ENCODE results near the gene COL4A1. TPM values are rescaled to one million over a fixed set of nuclear protein-coding genes. Genes with fewer than 3 reads are reported as not detected.

Gene COL4A1
- total and polyA plus RNA-seq, 4 donors: 73.3 to 910 (median 472) TPM

DNA sequence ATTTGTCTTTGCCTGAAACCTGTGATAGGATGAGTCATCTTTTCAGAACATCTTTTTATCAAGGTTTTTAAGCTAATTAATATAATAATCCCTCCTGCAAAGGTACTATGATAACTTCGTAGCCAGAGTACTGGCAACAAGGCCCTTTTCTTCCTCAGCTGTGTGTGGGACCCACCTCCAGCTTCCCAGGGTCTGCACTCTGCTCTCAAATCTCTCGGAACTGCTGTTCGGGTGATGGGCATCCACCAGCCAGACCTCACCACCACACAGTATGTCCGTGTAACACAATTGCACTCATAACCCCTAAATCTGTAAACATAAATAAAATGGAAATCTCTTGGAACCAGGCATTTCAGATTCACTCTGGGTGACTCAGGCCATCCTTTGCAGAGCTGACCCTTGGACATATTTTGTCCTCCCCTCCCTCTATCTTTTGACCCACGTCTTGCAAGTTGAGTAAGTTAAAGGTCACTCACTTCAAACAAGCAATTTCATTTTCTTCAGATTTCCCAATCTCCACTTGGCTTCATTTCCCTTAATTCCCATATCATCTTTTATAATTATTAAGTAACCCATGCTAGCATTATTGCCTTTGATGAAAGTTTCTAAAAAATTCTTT is 29.5 kb downstream of the COL4A1 start:
- Histone ChIP-seq H3K9me3 (ENCODE audit: control insufficient read depth, low read length) (no peaks in the 10 kb centered on the region), H3K4me1 (ENCODE audit: control insufficient read depth in 1 of 2, insufficient read depth in 2 of 2, low read length in 2 of 2) (peaks cover 2% of the 10 kb centered on the region in 2 donors), H3K27ac (ENCODE audit: low read depth in 1 of 2, low read length in 2 of 2) (peak overlapping the region in 1 of 2 donors; percentile 0), H3K4me3 (ENCODE audit: low read length in 2 of 2) (no peak overlapping the region), H3K36me3 (ENCODE audit: control insufficient read depth in 1 of 2, insufficient read depth in 2 of 2, low read length in 1 of 2) (peaks cover 0 to 8% of the 10 kb centered on the region in 2 donors), H3K27me3 (ENCODE audit: control insufficient read depth in 1 of 2, insufficient read depth in 2 of 2, low read length in 1 of 2) (no peaks in the 10 kb centered on the region)
- ATAC-seq (ENCODE audit: low FRiP score) (no peak), DNase-seq (no peak)
- WGBS, 2 donors: 50 to 51% methylated on average over 5 of the region's 5 CpGs
- intact Hi-C loops (cut with DNase I): no loop called here

DNA sequence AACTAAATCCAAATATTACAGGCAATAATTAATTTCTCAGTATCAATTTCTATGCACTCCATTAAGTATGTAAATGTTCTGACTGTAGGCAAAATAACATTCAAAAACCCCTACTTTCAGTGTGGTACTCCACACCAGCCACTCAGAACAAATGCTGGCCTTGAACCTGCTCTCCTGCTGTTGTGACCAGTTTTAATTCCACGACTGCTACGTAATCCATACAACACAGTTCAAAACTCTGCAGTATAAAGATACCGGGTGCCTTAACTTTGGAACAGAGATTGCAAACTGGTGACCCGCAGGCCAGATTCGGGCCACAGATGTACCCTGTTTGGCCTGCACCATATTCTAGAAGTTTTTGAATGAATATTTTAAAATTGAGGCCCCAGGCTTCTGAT is 30.4 kb downstream of the COL4A1 start:
- no peak for ATAC-seq (ENCODE audit: low FRiP score)

DNA sequence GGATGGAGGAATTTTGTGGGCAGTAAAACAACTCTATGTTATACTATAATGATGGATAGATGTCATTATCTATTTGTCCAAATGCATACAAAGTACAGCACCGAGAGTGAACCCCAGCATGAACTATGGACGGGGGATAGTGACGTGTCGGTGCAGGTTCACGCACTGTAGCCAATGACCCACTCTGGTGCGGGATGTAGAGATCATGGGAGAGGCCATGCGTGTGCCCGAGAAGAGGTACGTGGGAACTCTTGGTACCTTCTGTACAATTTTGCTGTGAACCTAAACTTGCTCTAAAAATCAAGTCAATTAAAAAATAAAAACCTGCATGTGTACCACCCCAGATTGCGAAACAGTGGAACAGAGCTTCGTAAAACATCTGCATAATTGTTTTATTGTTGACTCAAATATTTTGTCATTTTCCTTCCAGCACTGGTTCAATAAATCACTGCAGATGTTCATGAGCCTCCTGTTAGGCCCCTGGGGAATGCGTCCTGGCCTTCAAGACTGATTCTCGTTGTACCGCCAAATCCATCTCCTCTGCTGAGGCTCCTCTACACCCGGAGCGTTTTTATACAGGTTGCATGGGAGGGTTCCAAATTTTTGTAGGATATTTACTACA is 30.9 kb downstream of the COL4A1 start:
- peaks cover 0 to 10% of the 10 kb centered on the region in 2 donors for H3K36me3 ChIP-seq (ENCODE audit: control insufficient read depth in 1 of 2, insufficient read depth in 2 of 2, low read length in 1 of 2)
- intact Hi-C loops (cut with DNase I): no loop called here
- H3K4me3 ChIP-seq (ENCODE audit: low read length in 2 of 2): no peak overlapping the region
- peak overlapping the region in 1 of 2 donors; percentile 29 for H3K27ac ChIP-seq (ENCODE audit: low read depth in 1 of 2, low read length in 2 of 2)
- ATAC-seq (ENCODE audit: low FRiP score): peak; percentile 16
- no peaks in the 10 kb centered on the region for H3K27me3 ChIP-seq (ENCODE audit: control insufficient read depth in 1 of 2, insufficient read depth in 2 of 2, low read length in 1 of 2)
- 42 to 53% methylated on average over 16 of the region's 16 CpGs for WGBS, 2 donors
- DNase-seq: no peak
- H3K9me3 ChIP-seq (ENCODE audit: control insufficient read depth, low read length): no peaks in the 10 kb centered on the region
- H3K4me1 ChIP-seq (ENCODE audit: control insufficient read depth in 1 of 2, insufficient read depth in 2 of 2, low read length in 2 of 2): peaks cover 2% of the 10 kb centered on the region in 2 donors

More for the DNA sequence above, 30.4 kb downstream of the COL4A1 start:
- peak overlapping the region; percentile 29 to 39 for H3K27ac ChIP-seq (ENCODE audit: low read depth in 1 of 2, low read length in 2 of 2)
- WGBS, 2 donors: 19 to 47% methylated on average over 5 of the region's 5 CpGs
- no peaks in the 10 kb centered on the region for H3K9me3 ChIP-seq (ENCODE audit: control insufficient read depth, low read length)
- no peaks in the 10 kb centered on the region for H3K27me3 ChIP-seq (ENCODE audit: control insufficient read depth in 1 of 2, insufficient read depth in 2 of 2, low read length in 1 of 2)
- no peak for DNase-seq
- H3K36me3 ChIP-seq (ENCODE audit: control insufficient read depth in 1 of 2, insufficient read depth in 2 of 2, low read length in 1 of 2): peaks cover 0 to 10% of the 10 kb centered on the region in 2 donors
- H3K4me3 ChIP-seq (ENCODE audit: low read length in 2 of 2): no peak overlapping the region
- intact Hi-C loops (cut with DNase I): no loop called here
- peaks cover 2% of the 10 kb centered on the region in 2 donors for H3K4me1 ChIP-seq (ENCODE audit: control insufficient read depth in 1 of 2, insufficient read depth in 2 of 2, low read length in 2 of 2)

DNA sequence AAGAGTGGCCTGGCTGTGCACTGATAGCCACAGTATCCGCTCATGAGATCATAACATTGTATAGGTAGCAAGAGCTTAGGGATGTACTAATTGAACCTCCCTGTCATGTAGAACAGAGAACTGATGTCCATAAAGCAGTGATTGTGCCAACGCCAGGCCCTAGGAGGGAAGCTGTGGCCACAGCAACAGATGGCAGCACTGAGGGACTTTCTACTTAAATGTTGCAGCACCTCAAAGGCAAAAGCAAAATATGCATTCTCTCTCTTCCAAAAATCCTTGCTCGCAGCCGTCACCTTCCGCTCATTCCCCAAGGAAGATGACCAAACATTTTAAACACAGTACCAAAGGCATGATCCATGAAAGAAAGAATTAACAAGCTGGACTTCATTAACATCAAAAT is 32.3 kb downstream of the COL4A1 start:
- WGBS, 2 donors: 4 to 9% methylated on average over 5 of the region's 5 CpGs
- no peak for DNase-seq

DNA sequence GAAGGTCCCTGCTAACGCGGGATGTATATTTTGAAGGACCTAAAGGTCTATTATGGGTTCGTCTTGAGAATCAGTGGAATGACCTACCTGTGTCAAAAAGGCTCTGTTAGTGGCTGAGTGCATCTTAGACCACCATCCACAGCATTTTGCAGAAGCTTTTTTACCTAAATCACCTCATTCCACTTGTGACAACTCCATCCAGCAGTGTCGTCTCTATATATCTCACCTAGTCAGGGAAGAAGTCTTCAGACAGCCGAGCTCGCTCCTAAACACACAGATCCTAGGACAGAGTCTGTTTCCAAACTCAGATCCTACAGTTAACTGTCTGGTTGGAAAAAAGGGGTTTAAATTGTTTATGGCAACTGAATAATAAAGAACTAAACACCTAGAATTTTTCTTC is 33.7 kb downstream of the COL4A1 start:
- Histone ChIP-seq H3K4me1 (ENCODE audit: control insufficient read depth in 1 of 2, insufficient read depth in 2 of 2, low read length in 2 of 2) (peaks cover 0 to 4% of the 10 kb centered on the region in 2 donors), H3K9me3 (ENCODE audit: control insufficient read depth, low read length) (no peaks in the 10 kb centered on the region), H3K27ac (ENCODE audit: low read depth in 1 of 2, low read length in 2 of 2) (peak overlapping the region in 1 of 2 donors; percentile 32), H3K36me3 (ENCODE audit: control insufficient read depth in 1 of 2, insufficient read depth in 2 of 2, low read length in 1 of 2) (peaks cover 0 to 7% of the 10 kb centered on the region in 2 donors), H3K27me3 (ENCODE audit: control insufficient read depth in 1 of 2, insufficient read depth in 2 of 2, low read length in 1 of 2) (no peaks in the 10 kb centered on the region), H3K4me3 (ENCODE audit: low read length in 2 of 2) (no peak overlapping the region)
- intact Hi-C loops (cut with DNase I): no loop called here
- 80 to 86% methylated on average over 6 of the region's 6 CpGs for WGBS, 2 donors
- DNase-seq (no peak), ATAC-seq (ENCODE audit: low FRiP score) (no peak)

More for the DNA sequence above, 32.3 kb downstream of the COL4A1 start:
- intact Hi-C loops (cut with DNase I): no loop called here
- Histone ChIP-seq H3K9me3 (ENCODE audit: control insufficient read depth, low read length) (no peaks in the 10 kb centered on the region), H3K4me1 (ENCODE audit: control insufficient read depth in 1 of 2, insufficient read depth in 2 of 2, low read length in 2 of 2) (peaks cover 0 to under 1% of the 10 kb centered on the region in 2 donors), H3K36me3 (ENCODE audit: control insufficient read depth in 1 of 2, insufficient read depth in 2 of 2, low read length in 1 of 2) (peaks cover 0 to 10% of the 10 kb centered on the region in 2 donors), H3K4me3 (ENCODE audit: low read length in 2 of 2) (no peak overlapping the region), H3K27ac (ENCODE audit: low read depth in 1 of 2, low read length in 2 of 2) (peak overlapping the region; percentile 5 to 6), H3K27me3 (ENCODE audit: control insufficient read depth in 1 of 2, insufficient read depth in 2 of 2, low read length in 1 of 2) (no peaks in the 10 kb centered on the region)
- ATAC-seq (ENCODE audit: low FRiP score): no peak

DNA sequence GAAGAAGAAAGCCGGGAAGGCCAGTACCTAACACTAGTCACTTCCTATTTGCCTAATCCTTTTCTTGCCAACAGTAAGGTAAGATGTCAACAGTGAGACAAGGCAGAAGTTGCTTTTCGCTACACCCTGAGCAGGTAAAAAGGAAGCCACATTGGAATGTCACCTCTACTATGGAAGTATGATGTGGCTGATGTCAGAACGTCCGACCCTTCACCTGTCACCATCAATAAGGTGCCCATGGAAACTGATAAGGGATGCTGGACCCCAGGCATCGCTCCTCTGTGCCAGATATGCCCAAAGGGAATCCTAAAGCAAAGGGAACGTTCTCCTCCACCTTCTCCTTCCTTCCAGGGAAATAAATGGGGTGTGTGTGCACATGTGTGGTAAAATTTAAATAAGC is 34.3 kb downstream of the COL4A1 start:
- intact Hi-C loops (cut with DNase I): no loop called here
- no peaks in the 10 kb centered on the region for H3K27me3 ChIP-seq (ENCODE audit: control insufficient read depth in 1 of 2, insufficient read depth in 2 of 2, low read length in 1 of 2)
- no peak overlapping the region for H3K4me3 ChIP-seq (ENCODE audit: low read length in 2 of 2)
- peaks cover 0 to 7% of the 10 kb centered on the region in 2 donors for H3K36me3 ChIP-seq (ENCODE audit: control insufficient read depth in 1 of 2, insufficient read depth in 2 of 2, low read length in 1 of 2)
- DNase-seq: no peak
- no peak for ATAC-seq (ENCODE audit: low FRiP score)
- WGBS, 2 donors: 82% methylated on average over 6 of the region's 6 CpGs
- no peak overlapping the region for H3K27ac ChIP-seq (ENCODE audit: low read depth in 1 of 2, low read length in 2 of 2)
- H3K4me1 ChIP-seq (ENCODE audit: control insufficient read depth in 1 of 2, insufficient read depth in 2 of 2, low read length in 2 of 2): peaks cover 0 to 4% of the 10 kb centered on the region in 2 donors
- H3K9me3 ChIP-seq (ENCODE audit: control insufficient read depth, low read length): no peaks in the 10 kb centered on the region

DNA sequence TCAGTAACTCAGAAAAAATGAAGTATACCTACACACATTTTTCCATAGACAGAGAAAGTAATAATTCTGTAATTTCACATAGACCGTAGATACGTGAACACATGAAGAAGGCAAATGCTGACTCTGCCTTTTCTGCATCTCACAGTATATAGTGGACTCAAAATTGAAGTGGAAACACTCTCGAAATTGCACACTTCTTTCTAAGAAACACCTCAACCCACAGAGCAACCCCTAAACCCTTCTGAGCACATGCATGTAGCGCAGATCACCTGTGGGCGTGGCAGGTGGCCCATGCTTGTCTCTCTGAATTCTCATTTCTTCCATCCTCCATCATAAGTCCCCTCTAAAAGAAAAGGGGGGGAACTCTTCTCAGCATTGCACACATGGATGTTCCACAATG is 34.7 kb downstream of the COL4A1 start:
- Histone ChIP-seq H3K4me3 (ENCODE audit: low read length in 2 of 2) (no peak overlapping the region), H3K36me3 (ENCODE audit: control insufficient read depth in 1 of 2, insufficient read depth in 2 of 2, low read length in 1 of 2) (peaks cover 0 to 7% of the 10 kb centered on the region in 2 donors), H3K4me1 (ENCODE audit: control insufficient read depth in 1 of 2, insufficient read depth in 2 of 2, low read length in 2 of 2) (peaks cover 0 to 4% of the 10 kb centered on the region in 2 donors), H3K27me3 (ENCODE audit: control insufficient read depth in 1 of 2, insufficient read depth in 2 of 2, low read length in 1 of 2) (no peaks in the 10 kb centered on the region), H3K27ac (ENCODE audit: low read depth in 1 of 2, low read length in 2 of 2) (no peak overlapping the region), H3K9me3 (ENCODE audit: control insufficient read depth, low read length) (no peaks in the 10 kb centered on the region)
- 82 to 92% methylated on average over 5 of the region's 5 CpGs for WGBS, 2 donors
- ATAC-seq (ENCODE audit: low FRiP score) (no peak), DNase-seq (no peak)
- intact Hi-C loops (cut with DNase I): no loop called here

DNA sequence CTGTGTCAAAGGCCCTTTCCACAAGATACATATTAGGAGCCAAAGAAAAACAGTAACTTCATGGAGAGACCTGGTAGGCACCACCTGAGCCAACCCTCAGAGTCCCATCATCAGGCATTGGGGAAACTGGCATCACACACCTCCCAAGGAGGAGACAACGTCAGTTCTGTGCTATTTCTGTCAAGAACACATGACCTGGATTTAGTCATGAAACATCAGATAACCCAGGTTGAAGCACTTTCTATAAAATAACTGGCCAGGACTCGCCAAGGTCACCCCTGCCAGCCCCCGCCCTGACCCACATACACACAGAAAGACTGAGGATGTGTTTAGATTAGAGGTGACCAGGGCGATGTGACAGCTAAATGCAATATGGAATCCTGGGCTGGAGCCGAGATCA is 35.6 kb downstream of the COL4A1 start:
- H3K27ac ChIP-seq (ENCODE audit: low read depth in 1 of 2, low read length in 2 of 2): no peak overlapping the region
- no peak for DNase-seq

DNA sequence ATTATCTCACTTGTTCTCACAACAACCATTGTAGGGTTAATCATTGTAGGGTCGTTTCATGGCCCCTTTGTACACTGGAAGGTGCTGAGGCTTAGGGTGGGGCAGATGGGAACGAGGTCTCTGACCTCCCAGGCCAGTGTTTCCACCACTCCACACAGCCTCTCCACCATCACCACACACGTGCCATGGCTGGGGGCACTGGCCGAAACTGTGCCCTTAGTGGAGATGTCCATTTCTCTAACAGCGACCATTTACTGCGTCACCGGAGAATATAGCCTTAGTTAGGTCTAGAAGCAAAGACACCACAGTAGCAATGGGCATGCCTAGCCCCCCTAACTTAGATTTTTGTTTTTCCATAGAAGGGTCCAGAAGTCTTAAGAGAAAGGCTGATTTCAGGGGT is 36.5 kb downstream of the COL4A1 start:
- ATAC-seq (ENCODE audit: low FRiP score): no peak
- Histone ChIP-seq H3K27me3 (ENCODE audit: control insufficient read depth in 1 of 2, insufficient read depth in 2 of 2, low read length in 1 of 2) (no peaks in the 10 kb centered on the region), H3K4me3 (ENCODE audit: low read length in 2 of 2) (no peak overlapping the region), H3K4me1 (ENCODE audit: control insufficient read depth in 1 of 2, insufficient read depth in 2 of 2, low read length in 2 of 2) (peaks cover 0 to 4% of the 10 kb centered on the region in 2 donors), H3K9me3 (ENCODE audit: control insufficient read depth, low read length) (no peaks in the 10 kb centered on the region), H3K27ac (ENCODE audit: low read depth in 1 of 2, low read length in 2 of 2) (no peak overlapping the region), H3K36me3 (ENCODE audit: control insufficient read depth in 1 of 2, insufficient read depth in 2 of 2, low read length in 1 of 2) (peaks cover 0 to 7% of the 10 kb centered on the region in 2 donors)
- intact Hi-C loops (cut with DNase I): no loop called here
- DNase-seq: no peak
- WGBS, 2 donors: 82 to 83% methylated on average over 7 of the region's 7 CpGs

More for the DNA sequence above, 35.6 kb downstream of the COL4A1 start:
- intact Hi-C loops (cut with DNase I): no loop called here
- no peaks in the 10 kb centered on the region for H3K9me3 ChIP-seq (ENCODE audit: control insufficient read depth, low read length)
- no peaks in the 10 kb centered on the region for H3K27me3 ChIP-seq (ENCODE audit: control insufficient read depth in 1 of 2, insufficient read depth in 2 of 2, low read length in 1 of 2)
- peaks cover 0 to 4% of the 10 kb centered on the region in 2 donors for H3K4me1 ChIP-seq (ENCODE audit: control insufficient read depth in 1 of 2, insufficient read depth in 2 of 2, low read length in 2 of 2)
- WGBS, 2 donors: 54 to 67% methylated on average over 5 of the region's 5 CpGs
- peaks cover 0 to 7% of the 10 kb centered on the region in 2 donors for H3K36me3 ChIP-seq (ENCODE audit: control insufficient read depth in 1 of 2, insufficient read depth in 2 of 2, low read length in 1 of 2)
- ATAC-seq (ENCODE audit: low FRiP score): no peak
- H3K4me3 ChIP-seq (ENCODE audit: low read length in 2 of 2): no peak overlapping the region

Measured in aorta (tissue), 5 donors.